IMR-90 (cell line): ENCODE results near the gene RBM10. TPM values are rescaled to one million over a fixed set of nuclear protein-coding genes. Genes with fewer than 3 reads are reported as not detected.

Experiments
- ATAC-seq: fragments of 200-7000 bp; cut with Tn5 transposase; 2 replicates; pipeline ENCODE4 v1.9.1; 2020; ENCODE audit warnings: low read depth, mild to moderate bottlenecking, moderate library complexity
- BruUV-seq: library from RNA; stranded (reverse); fragments of 400-500 nt; replicated peaks from 2 replicates; lab custom pipeline; 2021; lab: Mats Ljungman, UMichigan
- CTCF ChIA-PET: fragments of 300-600 bp; formaldehyde crosslinking; extraction: SDS; loops from one replicate; lab custom pipeline; 2021; ENCODE audit warnings: antibody characterized with exemption; lab: Yijun Ruan, JAX
- POLR2A ChIA-PET: fragments of 300-600 bp; sonication (Branson Sonifier 250); formaldehyde crosslinking; loops from one replicate; lab custom pipeline; 2022; ENCODE audit warnings: antibody characterized with exemption; ENCODE audit not compliant: unreplicated experiment; lab: Charles Lee
- DNase-seq: peaks from one replicate; pipeline ENCODE4 v3.0.0; 2013
- H2AFZ ChIP-seq: replicated peaks from 2 replicates; pipeline ENCODE3; 2013; ENCODE audit warnings: low read length, mild to moderate bottlenecking; ENCODE audit not compliant: poor library complexity
- H2AK5ac ChIP-seq: 2 replicates; pipeline ENCODE4 v1.6.1; 2013; ENCODE audit warnings: low read depth, low read length, inconsistent platforms
- H2AK9ac ChIP-seq: replicated peaks from 2 replicates; pipeline ENCODE3; 2013; ENCODE audit warnings: mild to moderate bottlenecking, low read depth, low read length, moderate library complexity; ENCODE audit not compliant: poor library complexity
- H2BK120ac ChIP-seq: 2 replicates; pipeline ENCODE4 v1.6.1; 2013; ENCODE audit warnings: low read depth, low read length, inconsistent platforms
- H2BK15ac ChIP-seq: 3 replicates; pipeline ENCODE4 v1.6.1; 2013; ENCODE audit warnings: low read depth, low read length, inconsistent platforms
- H2BK20ac ChIP-seq: 2 replicates; pipeline ENCODE4 v1.6.1; 2013; ENCODE audit warnings: low read depth, mild to moderate bottlenecking, inconsistent platforms, low read length, moderate library complexity
- H2BK5ac ChIP-seq: 2 replicates; pipeline ENCODE4 v1.6.1; 2013; ENCODE audit warnings: mild to moderate bottlenecking, low read depth, low read length, inconsistent platforms; ENCODE audit not compliant: poor library complexity, severe bottlenecking
- H3K14ac ChIP-seq: replicated peaks from 2 replicates; pipeline ENCODE4 v1.6.1; 2013; ENCODE audit warnings: low read depth, low read length, inconsistent platforms
- H3K18ac ChIP-seq: 2 replicates; pipeline ENCODE4 v1.6.1; 2013; ENCODE audit warnings: low read depth, low read length, control low read depth
- H3K23ac ChIP-seq: 2 replicates; pipeline ENCODE4 v1.6.1; 2013; ENCODE audit warnings: low read depth, low read length, inconsistent platforms
- H3K27ac ChIP-seq: 2 replicates; pipeline ENCODE4 v1.5.1; 2013; ENCODE audit warnings: mild to moderate bottlenecking, control low read depth, low read length; ENCODE audit not compliant: insufficient read depth
- H3K27me3 ChIP-seq: 2 replicates; pipeline ENCODE4 v1.6.1; 2013; ENCODE audit warnings: low read length; ENCODE audit not compliant: control insufficient read depth, insufficient read depth
- H3K36me3 ChIP-seq: 2 replicates; pipeline ENCODE4 v1.6.1; 2013; ENCODE audit warnings: low read length, mixed read lengths; ENCODE audit not compliant: control insufficient read depth, insufficient read depth
- H3K4ac ChIP-seq: 2 replicates; pipeline ENCODE4 v1.6.1; 2013; ENCODE audit warnings: low read depth, low read length, inconsistent platforms
- H3K4me1 ChIP-seq: 2 replicates; pipeline ENCODE4 v1.6.1; 2013; ENCODE audit warnings: low read length, mixed read lengths; ENCODE audit not compliant: control insufficient read depth, insufficient read depth
- H3K4me2 ChIP-seq: 2 replicates; pipeline ENCODE4 v1.6.1; 2013; ENCODE audit warnings: low read depth, mild to moderate bottlenecking, control low read depth, low read length, moderate library complexity
- H3K4me3 ChIP-seq: 2 replicates; pipeline ENCODE4 v1.5.1; 2013; ENCODE audit warnings: low read depth, mild to moderate bottlenecking, control low read depth, low read length, moderate library complexity; ENCODE audit not compliant: insufficient read depth
- H3K56ac ChIP-seq: 2 replicates; pipeline ENCODE4 v1.6.1; 2013; ENCODE audit warnings: low read length, inconsistent platforms; ENCODE audit not compliant: insufficient read depth; ENCODE audit errors: extremely low read depth
- H3K79me1 ChIP-seq, 2 experiments: 2 replicates each; pipeline ENCODE4 v1.6.1; 2013; ENCODE audit warnings: low read length in 2 of 2, inconsistent platforms in 1 of 2, low read depth in 1 of 2
- H3K9ac ChIP-seq: 2 replicates; pipeline ENCODE4 v1.6.1; 2013; ENCODE audit warnings: low read depth, low read length, control low read depth
- H3K9me1 ChIP-seq: 2 replicates; pipeline ENCODE4 v1.6.1; 2013; ENCODE audit warnings: low read length, inconsistent platforms; ENCODE audit not compliant: insufficient read depth
- H3K9me3 ChIP-seq: 2 replicates; pipeline ENCODE4 v1.6.1; 2013; ENCODE audit warnings: low read length; ENCODE audit not compliant: control insufficient read depth, insufficient read depth
- H4K20me1 ChIP-seq: 2 replicates; pipeline ENCODE4 v1.6.1; 2013; ENCODE audit warnings: low read length, inconsistent platforms; ENCODE audit not compliant: insufficient read depth
- H4K5ac ChIP-seq: 2 replicates; pipeline ENCODE4 v1.6.1; 2013; ENCODE audit warnings: mild to moderate bottlenecking, low read depth, low read length, control low read depth
- H4K8ac ChIP-seq, 2 experiments: 2 replicates each; pipeline ENCODE4 v1.6.1; 2013; ENCODE audit warnings: low read depth in 2 of 2, low read length in 2 of 2, control low read depth in 1 of 2, inconsistent platforms in 1 of 2
- H4K91ac ChIP-seq: 2 replicates; pipeline ENCODE4 v1.6.1; 2013; ENCODE audit warnings: low read depth, low read length, inconsistent platforms; ENCODE audit not compliant: insufficient read depth
- BHLHE40 ChIP-seq: fragments of 150-350 bp; IDR thresholded peaks from 2 replicates; pipeline ENCODE4 v1.6.1; 2016; ENCODE audit warnings: mild to moderate bottlenecking, low read depth, low read length
- CEBPB ChIP-seq: IDR thresholded peaks from 2 replicates; pipeline ENCODE4 v1.6.1; 2012; ENCODE audit warnings: low read depth, low read length, improper control_type of control experiment
- CHD1 ChIP-seq: IDR thresholded peaks from 2 replicates; pipeline ENCODE4 v1.6.1; 2012; ENCODE audit warnings: low read depth, low read length, improper control_type of control experiment
- FOS ChIP-seq: fragments of 150-350 bp; IDR thresholded peaks from 2 replicates; pipeline ENCODE4 v1.6.1; 2016; ENCODE audit warnings: low read depth, low read length
- MAFK ChIP-seq: IDR thresholded peaks from 2 replicates; pipeline ENCODE4 v1.6.1; 2012; ENCODE audit warnings: low read depth, low read length, improper control_type of control experiment
- MAZ ChIP-seq: IDR thresholded peaks from 2 replicates; pipeline ENCODE4 v1.6.1; 2012; ENCODE audit warnings: low read depth, mild to moderate bottlenecking, low read length, improper control_type of control experiment, moderate library complexity, borderline replicate concordance
- MXI1 ChIP-seq: IDR thresholded peaks from 2 replicates; pipeline ENCODE4 v1.6.1; 2012; ENCODE audit warnings: low read depth, mild to moderate bottlenecking, low read length, moderate library complexity, borderline replicate concordance
- NFE2L2 ChIP-seq: fragments of 150-350 bp; IDR thresholded peaks from 2 replicates; pipeline ENCODE4 v1.6.1; 2016; ENCODE audit warnings: low read depth, mild to moderate bottlenecking, low read length
- POLR2A ChIP-seq: IDR thresholded peaks from 2 replicates; pipeline ENCODE4 v1.6.1; 2012; ENCODE audit warnings: mild to moderate bottlenecking, low read depth, low read length
- RAD21 ChIP-seq: IDR thresholded peaks from 2 replicates; pipeline ENCODE4 v1.6.1; 2012; ENCODE audit warnings: low read length, improper control_type of control experiment
- RCOR1 ChIP-seq: IDR thresholded peaks from 2 replicates; pipeline ENCODE4 v1.6.1; 2012; ENCODE audit warnings: mild to moderate bottlenecking, low read length, improper control_type of control experiment; ENCODE audit not compliant: insufficient replicate concordance
- RFX5 ChIP-seq: IDR thresholded peaks from 2 replicates; pipeline ENCODE4 v1.8.0; 2012; ENCODE audit warnings: low read depth, mild to moderate bottlenecking, low read length, moderate library complexity
- SMC3 ChIP-seq: fragments of 150-350 bp; IDR thresholded peaks from 2 replicates; pipeline ENCODE4 v1.6.1; 2016; ENCODE audit warnings: low read depth, mild to moderate bottlenecking, antibody characterized with exemption, low read length, moderate library complexity
- whole genome bisulfite sequencing, 2 experiments: methylation state at CpG; one replicate each; pipeline versions ENCODE4 v1.1.5 to v1.1.7; 2013; ENCODE audit warnings: missing lambda C conversion rate in 2 of 2; ENCODE audit not compliant: insufficient read length in 1 of 2; ENCODE audit errors: extremely low coverage in 2 of 2; 5-methylcytosine and 5-hydroxymethylcytosine counted together
- dilution Hi-C: fragments of 300-500 bp; cut with HindIII; formaldehyde crosslinking; loops from one replicate; pipeline ENCODE4 v1.14.3; 2018; ENCODE audit warnings: low sequenced_read_pairs; ENCODE audit not compliant: unreplicated experiment
- in situ Hi-C: fragments of 300-500 bp; cut with MboI; formaldehyde crosslinking; loops from 3 replicates; pipeline ENCODE4 v1.14.3; 2019; ENCODE audit warnings: low sequenced_read_pairs, inconsistent platforms, mixed read lengths
- intact Hi-C: fragments of 100-400 bp; cut with micrococcal nuclease; formaldehyde crosslinking; loops from 2 replicates; pipeline ENCODE4 v1.10.0; 2022
- polyA plus RNA-seq, 3 experiments: library from polyadenylated mRNA; depleted of rRNA; stranded (reverse); fragments of >200 nt; gene quantifications; 2 replicates each; pipeline ENCODE4 v1.2.3, GENCODE V29; 2012; ENCODE audit warnings: low replicate concordance in 1 of 3
- total RNA-seq: library from RNA; depleted of rRNA; stranded (reverse); fragments of >200 nt; gene quantifications from 2 replicates; pipeline ENCODE4 v1.2.3, GENCODE V29; 2012
- TF ChIP-seq, protein P1 (sequence below): fragments of 150-350 bp; IDR thresholded peaks from 2 replicates; pipeline ENCODE4 v1.6.1; 2017; ENCODE audit warnings: mild to moderate bottlenecking, antibody characterized with exemption, low read length, low read depth
- TF ChIP-seq, protein P2 (sequence below): fragments of 150-350 bp; IDR thresholded peaks from 2 replicates; pipeline ENCODE4 v1.6.1; 2016; ENCODE audit warnings: low read depth, mild to moderate bottlenecking, low read length, moderate library complexity, borderline replicate concordance
- TF ChIP-seq, protein P3 (sequence below): conservative IDR thresholded peaks from 2 replicates; pipeline ENCODE4 v1.5.1; 2012; ENCODE audit warnings: mild to moderate bottlenecking, low read depth, low read length, improper control_type of control experiment

The RBM10 gene
- total and polyA plus RNA-seq, 2 of the 4 experiments (the other 2 are of a cell fraction), result 33.4 to 36.0 TPM

DNA sequence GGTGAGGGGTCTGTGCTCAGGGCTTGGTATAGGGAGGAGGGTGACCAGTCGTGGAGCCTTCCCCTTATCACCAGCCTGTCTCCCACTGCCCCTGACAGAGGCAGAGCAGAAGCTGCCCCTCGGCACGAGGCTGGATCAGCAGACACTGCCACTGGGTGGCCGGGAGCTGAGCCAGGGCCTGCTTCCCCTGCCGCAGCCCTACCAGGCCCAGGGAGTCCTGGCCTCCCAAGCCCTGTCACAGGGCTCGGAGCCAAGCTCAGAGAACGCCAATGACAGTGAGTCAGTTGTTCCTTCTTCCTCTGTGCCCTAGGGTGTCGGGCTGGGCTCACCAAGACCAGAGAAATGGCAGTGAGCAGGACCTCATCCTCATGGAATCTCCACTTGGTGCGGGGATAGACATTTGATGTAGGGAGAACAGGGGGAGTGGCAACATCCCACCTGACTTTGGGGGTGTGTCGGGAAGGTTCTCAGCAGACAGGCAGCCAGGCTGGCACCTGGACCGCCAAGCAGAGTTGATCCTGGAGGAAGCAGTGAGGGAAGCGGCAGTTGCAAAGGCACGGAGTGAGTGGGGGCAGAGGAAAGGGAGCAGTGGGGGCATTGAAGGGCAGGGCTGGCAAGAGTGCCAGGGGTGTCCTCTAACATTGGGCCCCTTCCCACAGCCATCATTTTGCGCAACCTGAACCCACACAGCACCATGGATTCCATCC is 34.4 kb downstream of the RBM10 start:
- Histone ChIP-seq H3K14ac (no peak overlapping the region), H4K8ac (no peak overlapping the region), H4K5ac (no peak overlapping the region), H4K20me1 (no peaks in the 10 kb centered on the region), H2BK5ac (no peak overlapping the region), H3K9me1 (no peaks in the 10 kb centered on the region), H3K4me2 (no peak overlapping the region), H3K36me3 (peaks cover 43% of the 10 kb centered on the region), H2BK120ac (no peak overlapping the region), H2BK15ac (no peak overlapping the region), H2AFZ (no peak overlapping the region), H3K9me3 (no peaks in the 10 kb centered on the region), H3K23ac (no peak overlapping the region), H3K79me1 (peaks cover 3% of the 10 kb centered on the region in 2 experiments; a peak in 1 of 4 replicates), H3K4me1 (no peaks in the 10 kb centered on the region), H3K4ac (no peak overlapping the region), H2AK5ac (no peak overlapping the region), H3K27me3 (peaks cover 21% of the 10 kb centered on the region; the same call in 1 of the 2 replicates), H3K56ac (no peak overlapping the region), H3K27ac (no peak overlapping the region), H3K4me3 (no peak overlapping the region), H2AK9ac (peak overlapping the region; percentile 55), H4K91ac (no peak overlapping the region), H2BK20ac (no peak overlapping the region), H3K18ac (no peak overlapping the region), H3K9ac (no peak overlapping the region)
- intact Hi-C loops (no loop called here), in situ Hi-C loops (no loop called here), dilution Hi-C loops (no loop called here)
- DNase-seq (no peak), ATAC-seq (peak; percentile 53)
- TF ChIP-seq, protein P1, sequence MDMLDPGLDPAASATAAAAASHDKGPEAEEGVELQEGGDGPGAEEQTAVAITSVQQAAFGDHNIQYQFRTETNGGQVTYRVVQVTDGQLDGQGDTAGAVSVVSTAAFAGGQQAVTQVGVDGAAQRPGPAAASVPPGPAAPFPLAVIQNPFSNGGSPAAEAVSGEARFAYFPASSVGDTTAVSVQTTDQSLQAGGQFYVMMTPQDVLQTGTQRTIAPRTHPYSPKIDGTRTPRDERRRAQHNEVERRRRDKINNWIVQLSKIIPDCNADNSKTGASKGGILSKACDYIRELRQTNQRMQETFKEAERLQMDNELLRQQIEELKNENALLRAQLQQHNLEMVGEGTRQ, result no peak
- TF ChIP-seq RCOR1, result no peak
- no peak for TF ChIP-seq RFX5
- TF ChIP-seq MXI1, result no peak
- TF ChIP-seq BHLHE40, result no peak
- TF ChIP-seq CHD1, result no peak
- TF ChIP-seq POLR2A, result no peak
- no peak for TF ChIP-seq CEBPB
- TF ChIP-seq, protein P2, sequence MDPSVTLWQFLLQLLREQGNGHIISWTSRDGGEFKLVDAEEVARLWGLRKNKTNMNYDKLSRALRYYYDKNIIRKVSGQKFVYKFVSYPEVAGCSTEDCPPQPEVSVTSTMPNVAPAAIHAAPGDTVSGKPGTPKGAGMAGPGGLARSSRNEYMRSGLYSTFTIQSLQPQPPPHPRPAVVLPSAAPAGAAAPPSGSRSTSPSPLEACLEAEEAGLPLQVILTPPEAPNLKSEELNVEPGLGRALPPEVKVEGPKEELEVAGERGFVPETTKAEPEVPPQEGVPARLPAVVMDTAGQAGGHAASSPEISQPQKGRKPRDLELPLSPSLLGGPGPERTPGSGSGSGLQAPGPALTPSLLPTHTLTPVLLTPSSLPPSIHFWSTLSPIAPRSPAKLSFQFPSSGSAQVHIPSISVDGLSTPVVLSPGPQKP, result no peak
- TF ChIP-seq SMC3, result no peak
- no peak for TF ChIP-seq RAD21
- TF ChIP-seq, protein P3, sequence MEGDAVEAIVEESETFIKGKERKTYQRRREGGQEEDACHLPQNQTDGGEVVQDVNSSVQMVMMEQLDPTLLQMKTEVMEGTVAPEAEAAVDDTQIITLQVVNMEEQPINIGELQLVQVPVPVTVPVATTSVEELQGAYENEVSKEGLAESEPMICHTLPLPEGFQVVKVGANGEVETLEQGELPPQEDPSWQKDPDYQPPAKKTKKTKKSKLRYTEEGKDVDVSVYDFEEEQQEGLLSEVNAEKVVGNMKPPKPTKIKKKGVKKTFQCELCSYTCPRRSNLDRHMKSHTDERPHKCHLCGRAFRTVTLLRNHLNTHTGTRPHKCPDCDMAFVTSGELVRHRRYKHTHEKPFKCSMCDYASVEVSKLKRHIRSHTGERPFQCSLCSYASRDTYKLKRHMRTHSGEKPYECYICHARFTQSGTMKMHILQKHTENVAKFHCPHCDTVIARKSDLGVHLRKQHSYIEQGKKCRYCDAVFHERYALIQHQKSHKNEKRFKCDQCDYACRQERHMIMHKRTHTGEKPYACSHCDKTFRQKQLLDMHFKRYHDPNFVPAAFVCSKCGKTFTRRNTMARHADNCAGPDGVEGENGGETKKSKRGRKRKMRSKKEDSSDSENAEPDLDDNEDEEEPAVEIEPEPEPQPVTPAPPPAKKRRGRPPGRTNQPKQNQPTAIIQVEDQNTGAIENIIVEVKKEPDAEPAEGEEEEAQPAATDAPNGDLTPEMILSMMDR, result no peak
- TF ChIP-seq MAZ, result no peak
- TF ChIP-seq MAFK, result no peak
- no peak for TF ChIP-seq NFE2L2
- TF ChIP-seq FOS, result no peak
- 61% methylated on average over 8 of the region's 14 CpGs; no CpG with 5 or more reads in 1 of the 2 experiments for WGBS, 2 experiments
- BruUV-seq, result no TSS peak
- CTCF ChIA-PET, result no interaction called here
- POLR2A ChIA-PET, result no interaction called here
